Suprapubic skin (tissue), 4 donors: ENCODE measurements around the gene ANKRD33. TPM values are rescaled to one million over a fixed set of nuclear protein-coding genes. Genes with fewer than 3 reads are reported as not detected.
A peak's percentile ranks its signal among the peaks of the same experiment; 100 is the strongest.

Experiments
- DNase-seq, 2 donors: peaks; one replicate each; pipeline ENCODE4 v3.0.0-alpha.2; 2019; ENCODE audit warnings: low spot score in 2 of 2
- H3K27ac ChIP-seq: fragments of 200-600 bp; sonication (generic); one replicate; pipeline ENCODE4 v1.5.1; 2019
- H3K27me3 ChIP-seq: fragments of 200-600 bp; sonication (generic); one replicate; pipeline ENCODE4 v1.5.1; 2019
- H3K36me3 ChIP-seq: fragments of 200-600 bp; sonication (generic); one replicate; pipeline ENCODE4 v1.5.1; 2019
- H3K4me1 ChIP-seq: fragments of 200-600 bp; sonication (generic); one replicate; pipeline ENCODE4 v1.5.1; 2019
- H3K4me3 ChIP-seq: fragments of 200-600 bp; sonication (generic); one replicate; pipeline ENCODE4 v1.5.1; 2019; ENCODE audit warnings: mild to moderate bottlenecking
- H3K9me3 ChIP-seq: fragments of 200-600 bp; sonication (generic); one replicate; pipeline ENCODE4 v1.5.1; 2019
- EP300 ChIP-seq: sonication (generic); formaldehyde crosslinking; IDR thresholded peaks from one replicate; pipeline ENCODE4 v1.6.1; 2017; ENCODE audit warnings: antibody characterized with exemption
- POLR2A ChIP-seq, 2 donors: fragments of 450-650 bp; IDR thresholded peaks; one replicate each; pipeline ENCODE4 v1.6.1; 2017; ENCODE audit warnings: antibody characterized with exemption in 2 of 2, mild to moderate bottlenecking in 2 of 2, moderate library complexity in 2 of 2
- POLR2AphosphoS5 ChIP-seq, 3 donors: sonication (generic); formaldehyde crosslinking; IDR thresholded peaks; one replicate each; pipeline ENCODE4 v1.6.1; 2017; ENCODE audit warnings: antibody characterized with exemption in 3 of 3
- WGBS: methylation state at CpG from one replicate; pipeline ENCODE4 v1.1.5; 2018; 5-methylcytosine and 5-hydroxymethylcytosine counted together
- total RNA-seq, 4 donors: library from RNA; depleted of rRNA; stranded (reverse); fragments of >200 nt; gene quantifications; one replicate each; pipeline ENCODE4 v1.1.0, GENCODE V29; 2016
- TF ChIP-seq, protein P1 (sequence below), 2 donors: fragments of 200-600 bp in 1 of 2; fragments of 450-650 bp in 1 of 2; sonication (generic) in 1 of 2; IDR thresholded peaks; one replicate each; pipeline ENCODE4 v1.5.1; 2016 to 2019; ENCODE audit warnings: antibody characterized with exemption in 2 of 2, mild to moderate bottlenecking in 1 of 2, moderate library complexity in 1 of 2

Gene ANKRD33
- total RNA-seq, 4 donors from 2014 or later, result not detected

DNA sequence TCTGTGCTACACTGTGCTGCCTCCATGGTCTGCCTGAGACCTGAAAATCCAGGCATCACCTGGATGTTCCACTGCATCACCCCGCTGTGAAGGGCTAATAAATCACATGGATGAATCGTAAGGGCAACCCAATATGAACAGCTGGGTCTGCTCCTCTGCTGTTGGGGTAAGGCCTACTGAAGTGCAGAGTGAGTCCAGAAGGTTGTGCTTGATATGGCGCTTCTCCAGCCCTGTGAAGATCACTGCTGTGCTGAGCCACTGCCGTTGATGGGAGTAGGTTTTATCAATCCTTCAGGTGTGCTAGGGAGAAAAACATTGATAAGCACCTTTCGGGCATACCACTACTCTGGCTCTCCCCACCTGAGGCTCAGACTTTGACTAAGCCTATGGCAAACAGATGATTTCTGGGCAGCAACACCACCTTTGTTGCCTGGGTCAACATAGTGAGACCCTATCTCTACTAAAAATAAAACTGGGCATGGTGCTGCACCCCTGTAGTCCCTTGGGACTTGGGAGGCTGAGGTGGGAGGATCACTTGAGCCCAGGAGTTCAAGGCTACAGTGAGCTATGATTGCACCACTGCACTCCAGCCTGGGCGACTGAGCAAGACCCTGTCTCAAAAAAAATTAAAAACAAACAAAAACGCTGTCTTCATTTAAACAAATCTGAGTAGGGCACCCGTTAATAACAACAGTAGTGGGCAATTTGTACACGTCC, 21.1 kb downstream of the ANKRD33 start:
- TF ChIP-seq POLR2A (IDR thresholded peaks at IDR 0.05), result no peak
- no peak for TF ChIP-seq POLR2AphosphoS5 (IDR thresholded peaks at IDR 0.05)
- TF ChIP-seq, protein P1, sequence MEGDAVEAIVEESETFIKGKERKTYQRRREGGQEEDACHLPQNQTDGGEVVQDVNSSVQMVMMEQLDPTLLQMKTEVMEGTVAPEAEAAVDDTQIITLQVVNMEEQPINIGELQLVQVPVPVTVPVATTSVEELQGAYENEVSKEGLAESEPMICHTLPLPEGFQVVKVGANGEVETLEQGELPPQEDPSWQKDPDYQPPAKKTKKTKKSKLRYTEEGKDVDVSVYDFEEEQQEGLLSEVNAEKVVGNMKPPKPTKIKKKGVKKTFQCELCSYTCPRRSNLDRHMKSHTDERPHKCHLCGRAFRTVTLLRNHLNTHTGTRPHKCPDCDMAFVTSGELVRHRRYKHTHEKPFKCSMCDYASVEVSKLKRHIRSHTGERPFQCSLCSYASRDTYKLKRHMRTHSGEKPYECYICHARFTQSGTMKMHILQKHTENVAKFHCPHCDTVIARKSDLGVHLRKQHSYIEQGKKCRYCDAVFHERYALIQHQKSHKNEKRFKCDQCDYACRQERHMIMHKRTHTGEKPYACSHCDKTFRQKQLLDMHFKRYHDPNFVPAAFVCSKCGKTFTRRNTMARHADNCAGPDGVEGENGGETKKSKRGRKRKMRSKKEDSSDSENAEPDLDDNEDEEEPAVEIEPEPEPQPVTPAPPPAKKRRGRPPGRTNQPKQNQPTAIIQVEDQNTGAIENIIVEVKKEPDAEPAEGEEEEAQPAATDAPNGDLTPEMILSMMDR (IDR thresholded peaks at IDR 0.05), result no peak
- TF ChIP-seq EP300, result no peak
- Histone ChIP-seq H3K4me1 (peaks cover 90% of the 10 kb centered on the region), H3K27ac (no peak overlapping the region), H3K9me3 (no peaks in the 10 kb centered on the region), H3K36me3 (no peaks in the 10 kb centered on the region), H3K4me3 (peak overlapping the region; percentile 58), H3K27me3 (peaks cover 11% of the 10 kb centered on the region)
- DNase-seq, result no peak
- WGBS, result 79% methylated on average over 9 of the region's 9 CpGs

DNA sequence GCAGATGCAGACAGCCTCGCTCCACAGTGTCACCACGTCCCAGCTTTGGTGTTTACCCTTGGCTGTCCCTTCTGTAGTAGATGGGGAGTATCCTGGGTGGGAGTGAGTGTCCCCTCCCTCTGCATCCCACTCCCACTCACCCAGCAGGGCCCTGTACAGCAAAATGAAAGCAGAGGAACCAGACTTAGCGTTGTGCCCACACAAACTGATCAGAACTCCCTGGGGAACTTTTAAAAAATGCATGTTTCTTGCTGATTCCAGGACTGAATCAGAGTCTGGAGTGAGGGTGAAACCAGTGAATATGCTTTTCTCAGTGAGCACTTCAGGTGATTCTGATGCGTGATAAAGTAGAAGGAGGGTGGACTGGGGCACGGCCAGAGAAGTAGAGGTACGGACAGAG, 22.3 kb downstream of the ANKRD33 start:
- Histone ChIP-seq H3K9me3 (no peaks in the 10 kb centered on the region), H3K4me3 (peak overlapping the region; percentile 11), H3K36me3 (peaks cover 3% of the 10 kb centered on the region), H3K27me3 (peaks cover 11% of the 10 kb centered on the region), H3K27ac (no peak overlapping the region), H3K4me1 (peaks cover 83% of the 10 kb centered on the region)
- 71% methylated on average over 6 of the region's 6 CpGs for WGBS
- peak in 1 of 2 donors; percentile 45 for DNase-seq
- TF ChIP-seq POLR2A (IDR thresholded peaks at IDR 0.05), result no peak
- no peak for TF ChIP-seq EP300
- TF ChIP-seq POLR2AphosphoS5 (IDR thresholded peaks at IDR 0.05), result no peak
- TF ChIP-seq, protein P1 (IDR thresholded peaks at IDR 0.05), result no peak

DNA sequence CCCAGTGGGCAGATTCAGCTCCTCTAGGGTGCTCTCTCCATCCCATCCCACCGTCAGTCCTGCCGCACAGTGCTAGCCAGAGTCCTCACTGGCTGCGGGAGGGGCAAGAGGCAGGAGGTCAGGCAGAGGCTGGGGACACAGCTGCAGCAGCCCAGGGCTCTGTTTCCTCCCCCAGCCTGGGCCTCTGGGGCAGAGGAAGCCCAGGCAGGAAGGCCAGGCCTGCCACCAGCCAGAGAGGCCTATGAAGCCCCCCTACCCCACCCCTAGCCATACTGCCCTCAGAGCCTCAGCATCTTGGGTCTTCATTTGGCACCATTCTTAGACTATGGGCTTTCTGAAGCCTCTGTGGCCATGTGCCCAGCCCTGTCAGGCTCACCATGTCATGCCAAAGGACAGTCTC, 22.8 kb downstream of the ANKRD33 start:
- Histone ChIP-seq H3K27me3 (peaks cover 11% of the 10 kb centered on the region), H3K4me1 (peaks cover 78% of the 10 kb centered on the region)
- TF ChIP-seq, protein P1 (IDR thresholded peaks at IDR 0.05), result no peak

DNA sequence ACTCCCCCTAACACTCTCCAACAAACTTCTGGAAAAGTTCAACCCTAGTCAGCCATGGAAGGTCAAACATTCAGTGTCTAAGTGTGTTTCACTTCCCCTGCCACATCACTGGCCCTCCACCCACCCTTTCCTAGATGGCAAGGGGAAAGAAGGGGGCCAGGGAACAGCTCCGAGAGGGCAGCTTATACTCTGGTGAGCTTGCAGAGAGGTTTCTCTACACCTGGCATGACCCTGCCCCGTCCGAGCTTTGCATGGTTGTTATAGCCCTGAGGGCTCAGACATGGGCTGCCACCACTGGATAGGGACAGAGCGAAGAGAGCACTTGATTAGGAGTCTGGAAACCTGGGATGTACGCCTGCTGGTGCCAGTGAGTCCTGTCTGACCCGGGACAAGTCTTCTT, 23.4 kb downstream of the ANKRD33 start:
- peaks cover 71% of the 10 kb centered on the region for H3K4me1 ChIP-seq
- peaks cover 9% of the 10 kb centered on the region for H3K36me3 ChIP-seq
- TF ChIP-seq POLR2A (IDR thresholded peaks at IDR 0.05) (no peak), POLR2AphosphoS5 (IDR thresholded peaks at IDR 0.05) (no peak), EP300 (no peak)
- TF ChIP-seq, protein P1 (IDR thresholded peaks at IDR 0.05), result no peak
- WGBS, result 83% methylated on average over 6 of the region's 6 CpGs
- H3K4me3 ChIP-seq, result no peak overlapping the region
- peaks cover 11% of the 10 kb centered on the region for H3K27me3 ChIP-seq
- peak in 1 of 2 donors; percentile 56 for DNase-seq
- peak overlapping the region; percentile 7 for H3K27ac ChIP-seq
- no peaks in the 10 kb centered on the region for H3K9me3 ChIP-seq

More for the DNA sequence above, 22.8 kb downstream of the ANKRD33 start:
- 43% methylated on average over 3 of the region's 3 CpGs for WGBS
- no peaks in the 10 kb centered on the region for H3K9me3 ChIP-seq
- DNase-seq, result peak in 1 of 2 donors; percentile 59
- H3K36me3 ChIP-seq, result peaks cover 9% of the 10 kb centered on the region
- H3K4me3 ChIP-seq, result peak overlapping the region; percentile 11
- H3K27ac ChIP-seq, result peak overlapping the region; percentile 7

DNA sequence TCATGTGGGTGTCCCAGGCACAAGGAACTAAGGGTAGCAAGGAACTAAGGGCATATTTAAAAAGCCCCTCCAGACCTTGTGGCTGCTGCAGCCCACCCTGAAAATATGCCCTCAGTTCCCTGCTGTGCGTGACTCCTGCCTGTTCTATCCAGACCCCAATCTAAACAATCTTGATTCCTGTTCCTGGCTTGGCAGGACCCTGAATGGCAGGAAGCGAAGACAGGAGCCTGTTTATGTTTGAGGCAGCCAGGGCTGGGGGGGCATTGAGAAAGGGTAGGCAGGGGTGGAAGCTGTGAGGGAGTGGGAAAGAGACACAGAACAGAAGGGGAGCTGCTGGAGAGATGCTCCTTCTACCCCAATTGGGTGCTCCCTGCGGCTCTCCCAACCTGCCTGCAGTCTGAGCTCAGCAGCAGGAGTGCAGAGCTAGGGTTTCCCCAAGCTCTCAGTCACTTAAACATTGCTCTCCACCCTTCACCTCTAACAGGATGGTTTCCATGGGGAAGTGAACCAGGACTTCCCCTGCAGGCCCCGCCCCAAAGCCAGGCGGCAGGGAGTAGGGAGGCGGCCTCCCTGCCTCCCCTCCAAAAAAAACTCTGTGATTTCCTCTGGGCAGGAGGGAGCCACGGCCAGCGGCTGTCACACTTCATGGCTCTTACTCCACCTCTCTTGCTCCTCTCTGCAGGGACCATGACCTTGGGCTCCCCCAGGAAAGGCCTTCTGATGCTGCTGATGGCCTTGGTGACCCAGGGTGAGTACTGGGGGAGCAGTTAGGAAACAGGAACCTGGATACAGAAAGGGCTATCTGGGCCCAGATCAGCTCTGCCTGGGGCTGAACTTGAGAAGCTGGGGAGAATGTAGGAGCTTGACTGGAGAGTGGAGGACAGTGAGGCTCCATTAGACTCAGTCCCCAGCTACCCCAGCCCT, 24.1 kb downstream of the ANKRD33 start:
- TF ChIP-seq POLR2A (IDR thresholded peaks at IDR 0.05), result no peak
- TF ChIP-seq, protein P1 (IDR thresholded peaks at IDR 0.05), result no peak
- TF ChIP-seq POLR2AphosphoS5 (IDR thresholded peaks at IDR 0.05), result no peak
- no peak for TF ChIP-seq EP300
- H3K36me3 ChIP-seq, result peaks cover 9% of the 10 kb centered on the region
- peaks cover 8% of the 10 kb centered on the region for H3K27me3 ChIP-seq
- no peaks in the 10 kb centered on the region for H3K9me3 ChIP-seq
- 26% methylated on average over 4 of the region's 8 CpGs for WGBS
- peak overlapping the region; percentile 28 for H3K4me3 ChIP-seq
- DNase-seq, result peak in 1 of 2 donors; percentile 71
- peaks cover 64% of the 10 kb centered on the region for H3K4me1 ChIP-seq
- peak overlapping the region; percentile 19 for H3K27ac ChIP-seq
